GM12891 (cell line): ENCODE data around the gene DOCK2.

Source experiments
- POLR2A ChIP-seq: IDR thresholded peaks from 2 replicates; pipeline ENCODE4 v1.6.1; 2011; ENCODE audit warnings: low read depth, low read length, control low read depth
- POLR2AphosphoS5 ChIP-seq: IDR thresholded peaks from 2 replicates; pipeline ENCODE4 v1.6.1; 2011; ENCODE audit warnings: low read depth, low read length, control low read depth
- TAF1 ChIP-seq: IDR thresholded peaks from 2 replicates; pipeline ENCODE4 v1.6.1; 2011; ENCODE audit warnings: low read depth, low read length, control low read depth

GRCh38 chr5:170021506-170021905, 384.4 kb downstream of the DOCK2 start:
- TF ChIP-seq POLR2A = no peak
- no peak for TF ChIP-seq POLR2AphosphoS5
- no peak for TF ChIP-seq TAF1
